Fibroblast of the aortic adventitia (primary cell): ENCODE data around the gene CBLN3. TPM values are rescaled to one million over a fixed set of nuclear protein-coding genes. Genes with fewer than 3 reads are reported as not detected.
A peak's percentile ranks its signal among the peaks of the same experiment; 100 is the strongest.

ENCODE experiments used
- DNase-seq: peaks from one replicate; pipeline ENCODE4 v3.0.0-alpha.2; 2010; ENCODE audit warnings: low read depth
- H3K4me3 ChIP-seq: 2 replicates; pipeline ENCODE4 v1.5.1; 2011; ENCODE audit warnings: low read depth, mild to moderate bottlenecking, control low read depth, low read length, moderate library complexity
- total RNA-seq: library from RNA; depleted of rRNA; stranded (reverse); fragments of >200 nt; gene quantifications from 2 replicates; pipeline ENCODE4 v1.2.3, GENCODE V29; 2012; ENCODE audit warnings: low replicate concordance
- TF ChIP-seq, protein P1 (sequence below): IDR thresholded peaks from 2 replicates; pipeline ENCODE4 v1.5.1; 2011; ENCODE audit warnings: mild to moderate bottlenecking, low read length, control low read depth, inconsistent platforms; ENCODE audit not compliant: insufficient read depth

CBLN3 gene
- total RNA-seq, 1 donor: 6.2 TPM

DNA sequence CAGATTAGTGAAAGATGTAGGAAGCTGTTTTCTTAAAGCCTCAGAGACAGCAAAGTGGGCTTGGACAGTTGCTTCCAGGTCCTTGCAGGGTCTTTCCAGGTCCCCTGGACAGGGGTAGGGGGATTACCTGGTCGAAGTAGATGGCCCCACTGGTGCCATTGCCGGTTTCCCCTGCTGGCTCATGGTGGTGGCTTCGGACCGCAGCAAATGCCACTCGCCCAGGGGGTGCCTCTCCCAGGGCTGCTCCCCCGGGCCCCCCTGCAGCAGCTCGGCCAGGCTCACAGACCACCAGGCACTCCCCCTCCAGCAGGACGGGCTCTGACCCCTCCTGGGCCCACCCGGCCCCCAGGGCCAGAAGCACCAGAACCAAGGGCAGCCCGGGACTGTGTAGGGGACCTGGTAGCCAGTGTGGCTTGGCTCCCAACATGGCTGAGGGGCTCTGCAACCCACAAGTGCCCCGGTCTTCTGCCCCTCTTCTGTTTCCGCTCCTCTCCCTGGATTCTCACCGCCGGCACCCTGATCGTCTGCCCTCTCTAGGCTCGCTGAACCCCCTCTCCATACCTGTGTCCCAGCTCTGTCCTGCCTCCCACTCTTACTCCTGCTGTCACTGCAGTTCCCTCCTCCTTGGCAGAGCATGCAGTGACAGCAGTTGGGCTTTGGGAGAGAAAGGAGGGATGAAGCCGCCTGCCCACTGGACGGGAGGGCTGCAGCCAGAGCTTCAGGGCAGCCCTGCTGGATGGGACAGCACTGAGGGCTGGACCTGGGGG is 657 bp downstream of the CBLN3 start:
- H3K4me3 ChIP-seq: peak overlapping the region; percentile 54
- TF ChIP-seq, protein P1, sequence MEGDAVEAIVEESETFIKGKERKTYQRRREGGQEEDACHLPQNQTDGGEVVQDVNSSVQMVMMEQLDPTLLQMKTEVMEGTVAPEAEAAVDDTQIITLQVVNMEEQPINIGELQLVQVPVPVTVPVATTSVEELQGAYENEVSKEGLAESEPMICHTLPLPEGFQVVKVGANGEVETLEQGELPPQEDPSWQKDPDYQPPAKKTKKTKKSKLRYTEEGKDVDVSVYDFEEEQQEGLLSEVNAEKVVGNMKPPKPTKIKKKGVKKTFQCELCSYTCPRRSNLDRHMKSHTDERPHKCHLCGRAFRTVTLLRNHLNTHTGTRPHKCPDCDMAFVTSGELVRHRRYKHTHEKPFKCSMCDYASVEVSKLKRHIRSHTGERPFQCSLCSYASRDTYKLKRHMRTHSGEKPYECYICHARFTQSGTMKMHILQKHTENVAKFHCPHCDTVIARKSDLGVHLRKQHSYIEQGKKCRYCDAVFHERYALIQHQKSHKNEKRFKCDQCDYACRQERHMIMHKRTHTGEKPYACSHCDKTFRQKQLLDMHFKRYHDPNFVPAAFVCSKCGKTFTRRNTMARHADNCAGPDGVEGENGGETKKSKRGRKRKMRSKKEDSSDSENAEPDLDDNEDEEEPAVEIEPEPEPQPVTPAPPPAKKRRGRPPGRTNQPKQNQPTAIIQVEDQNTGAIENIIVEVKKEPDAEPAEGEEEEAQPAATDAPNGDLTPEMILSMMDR: no peak
- DNase-seq: no peak

DNA sequence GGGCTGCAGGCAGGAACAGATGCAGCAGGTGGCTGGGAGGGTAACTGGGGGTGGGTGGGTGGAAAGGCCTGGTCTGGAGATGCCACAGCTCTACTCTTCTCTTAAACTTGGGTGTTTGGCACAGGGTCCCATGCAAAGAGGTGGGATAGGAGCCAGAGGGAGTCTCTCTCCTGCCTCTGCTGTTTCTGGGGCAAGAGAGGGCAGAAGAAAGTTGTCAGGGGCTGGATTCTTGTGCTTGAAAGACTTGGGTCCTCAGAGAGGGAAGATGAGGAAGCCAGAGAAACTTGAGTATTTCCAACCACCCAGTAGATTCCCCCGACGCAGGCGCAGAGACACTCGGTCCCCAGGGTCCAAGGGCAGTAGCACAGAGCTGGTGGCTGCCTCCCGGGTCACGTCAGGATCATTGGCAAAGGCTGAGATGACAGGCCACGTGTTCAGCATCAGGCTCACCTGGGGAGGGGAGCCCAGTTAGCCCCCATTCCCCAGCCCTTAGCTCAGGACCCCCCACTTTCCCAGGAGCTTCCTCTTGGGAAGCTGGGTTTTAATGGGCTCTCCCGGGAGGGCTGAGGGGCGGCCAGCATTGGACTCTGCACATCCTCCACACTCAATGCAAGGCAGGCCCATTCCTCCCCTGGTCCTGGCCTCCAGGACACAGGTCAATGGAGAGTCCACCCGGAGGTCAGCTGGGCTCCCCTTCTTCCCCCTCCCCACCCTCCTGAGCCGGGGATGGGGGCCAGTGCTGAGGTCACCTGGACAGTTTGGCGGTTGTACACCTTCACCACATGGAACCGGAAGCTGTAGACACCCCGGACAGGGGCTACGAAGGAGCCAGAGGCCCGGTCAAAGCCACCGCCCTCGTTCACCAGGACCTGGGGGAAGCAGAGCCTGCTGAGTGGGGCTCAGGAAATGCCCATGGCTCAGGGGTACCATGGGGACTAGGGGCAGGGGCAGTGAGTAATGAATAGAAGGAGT is 1.6 kb downstream of the CBLN3 start:
- no peak overlapping the region for H3K4me3 ChIP-seq
- no peak for DNase-seq
- TF ChIP-seq, protein P1: no peak

DNA sequence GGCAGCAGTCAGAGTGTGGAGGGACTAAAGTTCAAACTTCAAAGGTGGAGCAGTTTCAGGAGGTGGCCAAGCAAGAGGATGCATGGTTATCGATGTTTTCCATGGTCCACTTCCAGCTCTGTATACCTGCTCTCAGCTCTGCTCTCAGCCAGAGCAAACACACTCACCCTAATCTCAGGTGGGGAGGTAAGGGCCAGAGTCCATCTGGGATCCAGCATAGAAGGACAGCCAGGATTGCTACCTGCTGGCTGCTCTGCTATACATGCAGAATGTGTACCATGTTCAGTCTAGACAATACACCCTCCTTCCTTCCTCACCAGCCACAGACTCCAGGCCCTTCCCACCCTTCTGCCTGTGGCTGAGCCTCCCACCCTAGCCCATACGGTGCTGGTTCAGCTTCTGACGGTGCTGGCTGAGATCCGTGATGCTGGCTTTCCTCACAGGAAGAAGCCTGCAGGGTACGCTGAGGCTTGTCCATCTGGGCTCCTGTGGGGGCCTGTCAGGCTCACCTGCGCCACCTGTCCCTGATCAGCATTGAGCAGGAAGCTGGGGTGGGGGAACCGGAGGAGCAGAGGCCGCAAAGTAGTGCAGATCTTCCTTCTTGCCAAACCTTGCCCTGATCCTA is 2.4 kb downstream of the CBLN3 start:
- TF ChIP-seq, protein P1: no peak
- no peak for DNase-seq
- H3K4me3 ChIP-seq: no peak overlapping the region

DNA sequence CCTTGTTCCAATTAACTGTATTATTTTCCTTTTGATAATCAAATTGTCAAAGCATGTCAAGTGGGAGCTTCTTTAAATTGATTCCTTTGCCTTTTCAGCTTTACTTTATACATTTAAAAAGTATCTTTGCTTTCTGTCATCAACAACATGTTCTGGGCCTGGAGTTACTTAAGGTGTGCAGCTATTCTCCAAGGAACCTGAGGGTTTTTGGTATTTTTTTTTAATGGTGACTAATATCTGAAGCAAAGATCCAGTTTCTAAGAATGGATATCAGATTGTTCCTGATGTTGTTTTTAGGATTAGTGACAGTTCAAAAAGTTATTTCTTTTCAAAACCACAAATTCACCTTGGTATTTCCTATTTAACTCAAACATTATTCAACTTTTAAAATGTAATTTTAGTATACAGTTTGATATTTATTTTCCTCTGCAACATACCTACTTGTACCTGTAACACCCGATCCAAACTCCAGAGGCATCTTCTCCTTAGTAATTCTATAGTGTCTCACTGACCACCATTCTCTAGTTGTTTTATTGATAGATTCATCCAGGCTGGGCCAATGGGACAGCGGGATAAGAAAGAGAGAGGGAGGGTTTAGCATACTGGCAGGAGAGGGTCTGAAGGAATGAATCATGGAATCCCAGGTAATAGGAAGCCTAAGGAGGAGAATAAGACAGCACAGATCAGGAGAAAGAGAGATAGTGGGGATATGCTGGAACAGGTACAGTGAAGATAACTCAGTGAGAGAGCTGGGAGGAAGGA is 3.1 kb downstream of the CBLN3 start:
- TF ChIP-seq, protein P1: no peak
- DNase-seq: no peak
- no peak overlapping the region for H3K4me3 ChIP-seq

DNA sequence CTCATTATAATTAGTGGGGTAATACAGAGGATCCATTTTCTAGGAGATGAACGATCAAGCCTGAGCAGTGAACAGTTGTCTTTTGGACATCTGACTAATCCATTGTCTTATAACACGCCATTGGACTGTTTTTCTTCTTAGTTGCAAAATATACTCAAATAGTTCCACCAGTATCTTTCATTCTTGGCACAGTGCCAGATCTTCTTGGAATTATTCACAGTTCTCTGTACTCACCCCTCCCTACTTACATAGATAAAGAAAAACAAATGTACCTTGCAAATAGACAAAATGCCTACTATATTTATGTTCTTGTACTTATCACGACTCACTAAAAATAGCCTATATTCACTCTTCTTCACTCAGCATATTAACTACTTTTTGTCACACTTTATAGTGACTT is 3.8 kb downstream of the CBLN3 start:
- peak; percentile 94 for DNase-seq
- TF ChIP-seq, protein P1: no peak
- no peak overlapping the region for H3K4me3 ChIP-seq
